ENCODE measurements around the gene SSB. TPM values are rescaled to one million over a fixed set of nuclear protein-coding genes. Genes with fewer than 3 reads are reported as not detected.

SSB gene
- total and polyA plus RNA-seq, 9 of the 15 experiments (the other 6 are each of a cell fraction or from before 2014, with no cell fraction given), result 317 to 849 (median 515) TPM

Other genes starting within 250 kb of the SSB start
- gene FASTKD1, start 225.0 kb upstream of the SSB start, total RNA-seq (2014; rRNA removed), result 54.2 and 63.5 TPM in 2 replicates
- 134 and 152 TPM in 2 replicates for gene FASTKD1, start 225.0 kb upstream of the SSB start, total RNA-seq (2014; rRNA removed; fragmentation: Illumina TruSeq; extraction: Trizol)
- 111 and 119 TPM in 2 replicates for gene FASTKD1, start 225.0 kb upstream of the SSB start, total RNA-seq (2015; rRNA removed; fragmentation: Illumina TruSeq; extraction: Trizol)
- 90.0 and 114 TPM in 2 replicates for gene FASTKD1, start 225.0 kb upstream of the SSB start, total RNA-seq (2021)
- gene FASTKD1, start 225.0 kb upstream of the SSB start, polyA plus RNA-seq (2011; rRNA removed), result 93.3 and 125 TPM in 2 replicates
- gene FASTKD1, start 225.0 kb upstream of the SSB start, polyA plus RNA-seq (2014; fragmentation: Illumina TruSeq; extraction: Trizol), result 83.6 and 89.9 TPM in 2 replicates
- 100 to 1,000 TPM; 121 to 132 TPM for gene FASTKD1, start 225.0 kb upstream of the SSB start, polyA plus RNA-seq (2014; fragmentation: Nextera tagmentation; extraction: Ambion mirVana)
- gene FASTKD1, start 225.0 kb upstream of the SSB start, polyA plus RNA-seq (2014; rRNA removed), result 117 and 129 TPM in 2 replicates
- gene PPIG, start 214.5 kb upstream of the SSB start, total RNA-seq (2014; rRNA removed), result 47.7 and 52.5 TPM in 2 replicates
- 124 and 153 TPM in 2 replicates for gene PPIG, start 214.5 kb upstream of the SSB start, total RNA-seq (2014; rRNA removed; fragmentation: Illumina TruSeq; extraction: Trizol)
- 122 and 127 TPM in 2 replicates for gene PPIG, start 214.5 kb upstream of the SSB start, total RNA-seq (2015; rRNA removed; fragmentation: Illumina TruSeq; extraction: Trizol)
- gene PPIG, start 214.5 kb upstream of the SSB start, total RNA-seq (2021), result 63.7 and 75.2 TPM in 2 replicates
- gene PPIG, start 214.5 kb upstream of the SSB start, polyA plus RNA-seq (2011; rRNA removed), result 112 and 126 TPM in 2 replicates
- 137 and 165 TPM in 2 replicates for gene PPIG, start 214.5 kb upstream of the SSB start, polyA plus RNA-seq (2014; fragmentation: Illumina TruSeq; extraction: Trizol)
- gene PPIG, start 214.5 kb upstream of the SSB start, polyA plus RNA-seq (2014; fragmentation: Nextera tagmentation; extraction: Ambion mirVana), result 100 to 1,000 TPM in 1 of 2 experiments, 10 to 100 TPM in 1; 92.9 to 166 TPM
- 86.6 and 91.0 TPM in 2 replicates for gene PPIG, start 214.5 kb upstream of the SSB start, polyA plus RNA-seq (2014; rRNA removed)
- 1.1 and 1.2 TPM in 2 replicates for gene CFAP210, start 104.5 kb upstream of the SSB start, total RNA-seq (2014; rRNA removed)
- gene CFAP210, start 104.5 kb upstream of the SSB start, total RNA-seq (2014; rRNA removed; fragmentation: Illumina TruSeq; extraction: Trizol), result 1.9 and 2.6 TPM in 2 replicates
- gene CFAP210, start 104.5 kb upstream of the SSB start, total RNA-seq (2015; rRNA removed; fragmentation: Illumina TruSeq; extraction: Trizol), result 3.6 and 3.8 TPM in 2 replicates
- 0.63 and 1.00 TPM in 2 replicates for gene CFAP210, start 104.5 kb upstream of the SSB start, total RNA-seq (2021)
- gene CFAP210, start 104.5 kb upstream of the SSB start, polyA plus RNA-seq (2011; rRNA removed), result 0.49 and 0.75 TPM in 2 replicates
- 2.4 and 2.5 TPM in 2 replicates for gene CFAP210, start 104.5 kb upstream of the SSB start, polyA plus RNA-seq (2014; fragmentation: Illumina TruSeq; extraction: Trizol)
- gene CFAP210, start 104.5 kb upstream of the SSB start, polyA plus RNA-seq (2014; fragmentation: Nextera tagmentation; extraction: Ambion mirVana), result 1 to 10 TPM; 1.2 to 1.3 TPM
- 1.7 and 1.8 TPM in 2 replicates for gene CFAP210, start 104.5 kb upstream of the SSB start, polyA plus RNA-seq (2014; rRNA removed)
- gene PHOSPHO2, start 104.4 kb upstream of the SSB start, total RNA-seq (2014; rRNA removed), result 10.0 and 13.4 TPM in 2 replicates
- 12.3 and 12.6 TPM in 2 replicates for gene PHOSPHO2, start 104.4 kb upstream of the SSB start, total RNA-seq (2014; rRNA removed; fragmentation: Illumina TruSeq; extraction: Trizol)
- gene PHOSPHO2, start 104.4 kb upstream of the SSB start, total RNA-seq (2015; rRNA removed; fragmentation: Illumina TruSeq; extraction: Trizol), result 9.4 and 9.9 TPM in 2 replicates
- gene PHOSPHO2, start 104.4 kb upstream of the SSB start, total RNA-seq (2021), result 10.2 and 11.7 TPM in 2 replicates
- gene PHOSPHO2, start 104.4 kb upstream of the SSB start, polyA plus RNA-seq (2011; rRNA removed), result 8.4 and 12.5 TPM in 2 replicates
- 9.1 and 9.4 TPM in 2 replicates for gene PHOSPHO2, start 104.4 kb upstream of the SSB start, polyA plus RNA-seq (2014; fragmentation: Illumina TruSeq; extraction: Trizol)
- 1 to 10 TPM; 7.8 to 8.9 TPM for gene PHOSPHO2, start 104.4 kb upstream of the SSB start, polyA plus RNA-seq (2014; fragmentation: Nextera tagmentation; extraction: Ambion mirVana)
- 14.0 and 19.1 TPM in 2 replicates for gene PHOSPHO2, start 104.4 kb upstream of the SSB start, polyA plus RNA-seq (2014; rRNA removed)
- 20.0 and 31.5 TPM in 2 replicates for gene KLHL23, start 65.0 kb upstream of the SSB start, total RNA-seq (2014; rRNA removed)
- gene KLHL23, start 65.0 kb upstream of the SSB start, total RNA-seq (2014; rRNA removed; fragmentation: Illumina TruSeq; extraction: Trizol), result 41.5 and 46.8 TPM in 2 replicates
- 34.4 and 39.1 TPM in 2 replicates for gene KLHL23, start 65.0 kb upstream of the SSB start, total RNA-seq (2015; rRNA removed; fragmentation: Illumina TruSeq; extraction: Trizol)
- 22.9 and 25.7 TPM in 2 replicates for gene KLHL23, start 65.0 kb upstream of the SSB start, total RNA-seq (2021)
- 53.7 and 58.0 TPM in 2 replicates for gene KLHL23, start 65.0 kb upstream of the SSB start, polyA plus RNA-seq (2011; rRNA removed)
- 27.4 and 29.6 TPM in 2 replicates for gene KLHL23, start 65.0 kb upstream of the SSB start, polyA plus RNA-seq (2014; fragmentation: Illumina TruSeq; extraction: Trizol)
- gene KLHL23, start 65.0 kb upstream of the SSB start, polyA plus RNA-seq (2014; fragmentation: Nextera tagmentation; extraction: Ambion mirVana), result 1 to 10 TPM; 6.6 to 7.9 TPM
- 21.6 and 22.4 TPM in 2 replicates for gene KLHL23, start 65.0 kb upstream of the SSB start, polyA plus RNA-seq (2014; rRNA removed)
- gene METTL5, start 26.0 kb downstream of the SSB start, total RNA-seq (2014; rRNA removed), result 135 and 149 TPM in 2 replicates
- gene METTL5, start 26.0 kb downstream of the SSB start, total RNA-seq (2014; rRNA removed; fragmentation: Illumina TruSeq; extraction: Trizol), result 224 and 259 TPM in 2 replicates
- gene METTL5, start 26.0 kb downstream of the SSB start, total RNA-seq (2015; rRNA removed; fragmentation: Illumina TruSeq; extraction: Trizol), result 163 and 182 TPM in 2 replicates
- gene METTL5, start 26.0 kb downstream of the SSB start, total RNA-seq (2021), result 177 and 193 TPM in 2 replicates
- 141 and 191 TPM in 2 replicates for gene METTL5, start 26.0 kb downstream of the SSB start, polyA plus RNA-seq (2011; rRNA removed)
- 202 and 235 TPM in 2 replicates for gene METTL5, start 26.0 kb downstream of the SSB start, polyA plus RNA-seq (2014; fragmentation: Illumina TruSeq; extraction: Trizol)
- gene METTL5, start 26.0 kb downstream of the SSB start, polyA plus RNA-seq (2014; fragmentation: Nextera tagmentation; extraction: Ambion mirVana), result 100 to 1,000 TPM; 366 to 471 TPM
- gene METTL5, start 26.0 kb downstream of the SSB start, polyA plus RNA-seq (2014; rRNA removed), result 211 and 229 TPM in 2 replicates
- 28.5 and 29.2 TPM in 2 replicates for gene UBR3, start 28.6 kb downstream of the SSB start, total RNA-seq (2014; rRNA removed)
- 62.5 and 69.5 TPM in 2 replicates for gene UBR3, start 28.6 kb downstream of the SSB start, total RNA-seq (2014; rRNA removed; fragmentation: Illumina TruSeq; extraction: Trizol)
- gene UBR3, start 28.6 kb downstream of the SSB start, total RNA-seq (2015; rRNA removed; fragmentation: Illumina TruSeq; extraction: Trizol), result 58.9 and 63.5 TPM in 2 replicates
- gene UBR3, start 28.6 kb downstream of the SSB start, total RNA-seq (2021), result 40.3 and 41.0 TPM in 2 replicates
- 26.8 and 40.4 TPM in 2 replicates for gene UBR3, start 28.6 kb downstream of the SSB start, polyA plus RNA-seq (2011; rRNA removed)
- gene UBR3, start 28.6 kb downstream of the SSB start, polyA plus RNA-seq (2014; fragmentation: Illumina TruSeq; extraction: Trizol), result 34.4 and 43.1 TPM in 2 replicates
- 10 to 100 TPM; 14.4 to 14.5 TPM for gene UBR3, start 28.6 kb downstream of the SSB start, polyA plus RNA-seq (2014; fragmentation: Nextera tagmentation; extraction: Ambion mirVana)
- gene UBR3, start 28.6 kb downstream of the SSB start, polyA plus RNA-seq (2014; rRNA removed), result 20.6 and 20.7 TPM in 2 replicates